Cardiac muscle cell (in vitro differentiated cells and primary cell): ENCODE measurements around the gene AATK. TPM values are rescaled to one million over a fixed set of nuclear protein-coding genes. Genes with fewer than 3 reads are reported as not detected.
A peak's percentile ranks its signal among the peaks of the same experiment; 100 is the strongest.

Experiments
- DNase-seq, 2 donors: peaks; one replicate each; pipeline versions ENCODE4 v3.0.0 to v3.0.0-alpha.2; 2010 to 2017; ENCODE audit warnings: low read depth in 1 of 2, low spot score in 1 of 2
- H3K27ac ChIP-seq: fragments of 200-600 bp; sonication (generic); 2 replicates; pipeline ENCODE4 v1.5.1; 2016
- H3K27me3 ChIP-seq: fragments of 200-600 bp; sonication (generic); 2 replicates; pipeline ENCODE4 v1.6.0; 2016; ENCODE audit warnings: control low read depth
- H3K36me3 ChIP-seq: fragments of 200-600 bp; sonication (generic); 2 replicates; pipeline ENCODE4 v1.5.1; 2016; ENCODE audit warnings: control low read depth
- H3K4me1 ChIP-seq: fragments of 200-600 bp; sonication (generic); 2 replicates; pipeline ENCODE4 v1.8.1; 2017; ENCODE audit warnings: low read depth, mild to moderate bottlenecking, mixed run types
- H3K4me3 ChIP-seq: fragments of 200-600 bp; sonication (generic); 2 replicates; pipeline ENCODE4 v1.5.1; 2016; ENCODE audit warnings: mild to moderate bottlenecking
- H3K9me3 ChIP-seq: fragments of 200-600 bp; sonication (generic); 2 replicates; pipeline ENCODE4 v1.5.1; 2017; ENCODE audit warnings: low read depth, mild to moderate bottlenecking, control low read depth
- polyA plus RNA-seq: library from polyadenylated mRNA; unstranded; fragments of >200 nt; fragmentation: Nextera tagmentation; extraction: Ambion mirVana; gene quantifications from 2 replicates; pipeline ENCODE4 v1.2.1, GENCODE V29; 2016
- total RNA-seq: library from RNA; depleted of rRNA; stranded (reverse); fragments of >200 nt; gene quantifications from 2 replicates; pipeline ENCODE4 v1.2.3, GENCODE V29; 2016
- TF ChIP-seq, protein P1 (sequence below): IDR thresholded peaks from 2 replicates; pipeline ENCODE4 v1.5.1; 2012; ENCODE audit warnings: low read depth, mild to moderate bottlenecking, low read length

The AATK gene
- total and polyA plus RNA-seq, 2 experiments from 2014 or later: 8.0 to 21.9 TPM

- H3K9me3 ChIP-seq: no peaks in the 10 kb centered on the region
- no peaks in the 10 kb centered on the region for H3K4me1 ChIP-seq
- H3K27me3 ChIP-seq: no peaks in the 10 kb centered on the region
- no peak for DNase-seq
- no peak overlapping the region for H3K4me3 ChIP-seq
- no peaks in the 10 kb centered on the region for H3K36me3 ChIP-seq
- no peak overlapping the region for H3K27ac ChIP-seq
- TF ChIP-seq, protein P1, sequence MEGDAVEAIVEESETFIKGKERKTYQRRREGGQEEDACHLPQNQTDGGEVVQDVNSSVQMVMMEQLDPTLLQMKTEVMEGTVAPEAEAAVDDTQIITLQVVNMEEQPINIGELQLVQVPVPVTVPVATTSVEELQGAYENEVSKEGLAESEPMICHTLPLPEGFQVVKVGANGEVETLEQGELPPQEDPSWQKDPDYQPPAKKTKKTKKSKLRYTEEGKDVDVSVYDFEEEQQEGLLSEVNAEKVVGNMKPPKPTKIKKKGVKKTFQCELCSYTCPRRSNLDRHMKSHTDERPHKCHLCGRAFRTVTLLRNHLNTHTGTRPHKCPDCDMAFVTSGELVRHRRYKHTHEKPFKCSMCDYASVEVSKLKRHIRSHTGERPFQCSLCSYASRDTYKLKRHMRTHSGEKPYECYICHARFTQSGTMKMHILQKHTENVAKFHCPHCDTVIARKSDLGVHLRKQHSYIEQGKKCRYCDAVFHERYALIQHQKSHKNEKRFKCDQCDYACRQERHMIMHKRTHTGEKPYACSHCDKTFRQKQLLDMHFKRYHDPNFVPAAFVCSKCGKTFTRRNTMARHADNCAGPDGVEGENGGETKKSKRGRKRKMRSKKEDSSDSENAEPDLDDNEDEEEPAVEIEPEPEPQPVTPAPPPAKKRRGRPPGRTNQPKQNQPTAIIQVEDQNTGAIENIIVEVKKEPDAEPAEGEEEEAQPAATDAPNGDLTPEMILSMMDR: no peak
Observed at GRCh38 chr17:81204578-81204977, 38.6 kb upstream of the AATK start.

DNA sequence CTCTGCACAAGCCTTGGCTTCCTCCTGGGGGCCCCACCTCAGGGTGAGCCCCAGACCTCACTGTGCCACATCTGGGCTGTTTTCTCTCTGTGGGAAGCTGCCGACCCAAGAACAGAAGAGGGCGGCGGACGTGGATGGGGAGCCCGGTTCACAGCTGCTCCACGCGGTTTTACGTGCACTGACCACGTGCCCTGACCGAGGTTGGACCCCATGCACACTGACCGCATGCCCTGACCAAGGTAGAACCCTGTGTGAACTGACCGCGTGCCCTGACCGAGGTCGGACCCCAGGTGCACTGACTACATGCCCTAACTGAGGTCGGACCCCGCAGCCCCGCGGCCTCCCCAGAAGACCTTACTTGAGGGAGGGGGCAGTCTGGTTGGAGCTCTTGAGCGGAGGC, 37.1 kb upstream of the AATK start:
- TF ChIP-seq, protein P1: no peak

GRCh38 chr17:81202318-81202717, 36.3 kb upstream of the AATK start:
- Histone ChIP-seq H3K36me3 (no peaks in the 10 kb centered on the region), H3K27ac (no peak overlapping the region), H3K27me3 (no peaks in the 10 kb centered on the region), H3K9me3 (no peaks in the 10 kb centered on the region), H3K4me3 (no peak overlapping the region), H3K4me1 (no peaks in the 10 kb centered on the region)
- TF ChIP-seq, protein P1: no peak
- no peak for DNase-seq

More for the DNA sequence above, 37.1 kb upstream of the AATK start:
- Histone ChIP-seq H3K4me3 (no peak overlapping the region), H3K9me3 (no peaks in the 10 kb centered on the region), H3K27ac (no peak overlapping the region), H3K36me3 (no peaks in the 10 kb centered on the region), H3K4me1 (no peaks in the 10 kb centered on the region), H3K27me3 (no peaks in the 10 kb centered on the region)
- no peak for DNase-seq

DNA sequence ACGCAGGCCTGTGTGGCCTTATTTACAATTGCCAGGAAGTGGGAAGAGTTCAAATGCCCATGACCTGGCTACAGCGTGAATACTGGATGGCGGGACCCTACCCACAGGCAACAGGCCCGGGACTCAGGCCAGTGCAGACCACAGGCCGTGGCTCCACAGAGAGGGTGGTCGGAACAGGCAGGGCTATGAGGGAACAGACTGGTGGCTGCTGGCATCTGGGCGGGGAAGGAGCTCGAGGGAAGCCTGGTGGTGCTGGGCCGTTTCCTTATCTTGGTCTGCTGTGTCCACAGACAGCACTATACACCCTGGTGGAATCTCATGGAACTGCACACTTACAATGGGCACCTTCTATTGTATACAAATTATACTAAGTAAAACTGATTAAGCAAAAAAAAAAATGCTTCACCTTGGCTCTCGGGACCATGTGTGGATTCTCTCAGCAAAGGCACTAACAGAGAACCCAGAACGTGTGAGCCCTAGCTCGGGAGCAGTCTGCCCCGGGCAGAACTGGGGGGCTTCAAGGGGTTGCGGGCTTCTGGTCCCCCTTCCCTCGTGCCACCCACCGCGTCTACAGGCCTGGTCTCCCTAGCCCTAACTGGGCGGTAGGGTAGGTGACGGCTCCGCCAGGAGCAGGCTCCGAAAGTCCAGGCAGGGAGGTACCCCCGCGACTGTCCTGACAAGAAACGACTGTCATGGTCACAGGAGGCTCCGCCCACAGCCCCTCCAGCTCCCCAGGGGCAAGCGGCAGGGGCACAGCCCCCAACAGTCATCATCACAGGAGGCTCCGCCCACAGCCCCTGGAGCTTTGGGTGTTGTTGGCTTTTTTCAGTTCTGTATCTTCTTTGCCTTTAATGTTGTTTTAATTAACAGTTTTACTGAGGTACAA, 34.9 kb upstream of the AATK start:
- no peak overlapping the region for H3K4me3 ChIP-seq
- H3K27ac ChIP-seq: no peak overlapping the region
- H3K27me3 ChIP-seq: no peaks in the 10 kb centered on the region
- no peaks in the 10 kb centered on the region for H3K9me3 ChIP-seq
- TF ChIP-seq, protein P1: peak; percentile 73
- H3K4me1 ChIP-seq: no peaks in the 10 kb centered on the region
- DNase-seq: peak; percentile 78 to 81
- no peaks in the 10 kb centered on the region for H3K36me3 ChIP-seq

DNA sequence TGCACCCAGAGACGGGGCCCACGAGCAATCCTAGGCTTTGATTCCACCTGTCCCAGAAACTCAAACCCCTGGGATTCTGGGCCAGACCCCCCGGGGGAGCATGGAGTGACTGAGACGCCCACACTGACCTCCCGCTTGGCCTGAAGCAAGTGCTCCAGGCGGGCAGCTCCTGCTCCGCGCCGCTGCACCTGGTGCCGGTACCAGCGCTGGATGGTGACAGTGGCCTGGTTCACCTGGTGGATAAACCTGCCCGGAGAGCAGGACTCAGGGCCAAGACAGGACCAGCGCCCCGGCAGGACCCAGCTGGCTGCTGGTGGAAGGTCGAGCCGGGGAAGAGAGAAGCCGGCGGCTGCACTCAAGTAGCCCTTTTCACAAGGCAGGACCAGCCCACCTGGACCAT, 34.2 kb upstream of the AATK start:
- TF ChIP-seq, protein P1: no peak
- H3K4me3 ChIP-seq: no peak overlapping the region
- no peak for DNase-seq
- no peak overlapping the region for H3K27ac ChIP-seq
- H3K9me3 ChIP-seq: no peaks in the 10 kb centered on the region
- H3K36me3 ChIP-seq: no peaks in the 10 kb centered on the region
- no peaks in the 10 kb centered on the region for H3K4me1 ChIP-seq
- H3K27me3 ChIP-seq: no peaks in the 10 kb centered on the region
